Nephron (organoid): ENCODE measurements around the gene FNDC1.

Experiments used
- H3K27ac Mint-ChIP-seq, 3 experiments: 2 replicates each; pipeline ENCODE4 v1.8.0; 2020; ENCODE audit warnings: mixed read lengths in 3 of 3, mild to moderate bottlenecking in 2 of 3, moderate library complexity in 1 of 3
- H3K27me3 Mint-ChIP-seq: 2 replicates; pipeline ENCODE4 v1.8.0; 2021; ENCODE audit warnings: low read depth, mild to moderate bottlenecking, moderate library complexity, mixed read lengths
- H3K36me3 Mint-ChIP-seq: 2 replicates; pipeline ENCODE4 v1.8.0; 2020; ENCODE audit warnings: low read depth, mixed read lengths
- H3K4me1 Mint-ChIP-seq: 2 replicates; pipeline ENCODE4 v1.8.0; 2020; ENCODE audit warnings: mixed read lengths
- H3K4me3 Mint-ChIP-seq, 3 experiments: 2 replicates each; pipeline ENCODE4 v1.8.0; 2020; ENCODE audit warnings: mild to moderate bottlenecking in 3 of 3, mixed read lengths in 3 of 3, moderate library complexity in 2 of 3
- H3K9me3 Mint-ChIP-seq: 2 replicates; pipeline ENCODE4 v1.8.0; 2020; ENCODE audit warnings: mixed read lengths
- TF ChIP-seq, protein P1 (sequence below), 3 experiments: fragments of 200-600 bp; sonication (generic); IDR thresholded peaks; one replicate each; pipeline ENCODE4 v1.5.0; 2021; ENCODE audit warnings: antibody characterized with exemption in 3 of 3; ENCODE audit not compliant: unreplicated experiment in 3 of 3

FNDC1 gene

DNA sequence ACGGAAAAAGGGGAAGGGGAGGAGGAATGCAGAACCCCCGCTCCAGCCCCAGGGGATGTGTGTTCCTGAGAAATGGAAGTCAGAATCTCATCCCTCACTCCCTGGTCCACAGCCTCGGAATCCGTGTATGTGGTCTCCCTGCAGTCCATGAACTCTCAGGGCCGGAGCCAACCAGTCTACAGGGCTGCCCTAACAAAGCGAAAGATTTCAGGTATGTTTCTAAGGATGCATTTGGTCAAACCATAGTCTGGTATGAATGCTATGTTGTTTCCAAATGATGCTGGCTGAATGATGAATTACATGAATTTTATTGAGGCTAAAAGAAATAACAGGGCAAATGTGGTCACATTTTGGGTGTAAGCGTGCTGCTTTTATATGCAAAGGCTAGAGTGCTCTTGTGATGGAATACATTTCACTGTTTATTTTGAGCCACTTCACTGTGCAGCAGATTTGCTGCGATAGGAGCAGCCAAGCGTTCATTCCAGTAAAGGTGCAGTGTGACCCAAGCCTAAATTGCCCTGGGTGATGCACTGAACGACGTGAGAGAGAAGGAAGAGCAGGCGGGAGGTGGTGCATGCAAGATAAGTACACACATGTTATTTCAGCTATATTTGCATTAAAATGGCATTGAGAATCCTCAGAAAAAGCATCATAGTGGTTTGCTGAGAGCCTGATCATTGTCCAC lies 52.4 kb downstream of the FNDC1 start:
- peaks cover 10% of the 10 kb centered on the region for H3K4me1 Mint-ChIP-seq
- H3K36me3 Mint-ChIP-seq, result no peaks in the 10 kb centered on the region
- H3K27me3 Mint-ChIP-seq, result peaks cover 19% of the 10 kb centered on the region
- TF ChIP-seq, protein P1, sequence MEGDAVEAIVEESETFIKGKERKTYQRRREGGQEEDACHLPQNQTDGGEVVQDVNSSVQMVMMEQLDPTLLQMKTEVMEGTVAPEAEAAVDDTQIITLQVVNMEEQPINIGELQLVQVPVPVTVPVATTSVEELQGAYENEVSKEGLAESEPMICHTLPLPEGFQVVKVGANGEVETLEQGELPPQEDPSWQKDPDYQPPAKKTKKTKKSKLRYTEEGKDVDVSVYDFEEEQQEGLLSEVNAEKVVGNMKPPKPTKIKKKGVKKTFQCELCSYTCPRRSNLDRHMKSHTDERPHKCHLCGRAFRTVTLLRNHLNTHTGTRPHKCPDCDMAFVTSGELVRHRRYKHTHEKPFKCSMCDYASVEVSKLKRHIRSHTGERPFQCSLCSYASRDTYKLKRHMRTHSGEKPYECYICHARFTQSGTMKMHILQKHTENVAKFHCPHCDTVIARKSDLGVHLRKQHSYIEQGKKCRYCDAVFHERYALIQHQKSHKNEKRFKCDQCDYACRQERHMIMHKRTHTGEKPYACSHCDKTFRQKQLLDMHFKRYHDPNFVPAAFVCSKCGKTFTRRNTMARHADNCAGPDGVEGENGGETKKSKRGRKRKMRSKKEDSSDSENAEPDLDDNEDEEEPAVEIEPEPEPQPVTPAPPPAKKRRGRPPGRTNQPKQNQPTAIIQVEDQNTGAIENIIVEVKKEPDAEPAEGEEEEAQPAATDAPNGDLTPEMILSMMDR (IDR thresholded peaks at IDR 0.05; ENCODE audit: unreplicated experiment in 3 of 3), result no peak
- H3K4me3 Mint-ChIP-seq, result no peak overlapping the region
- H3K27ac Mint-ChIP-seq, result no peak overlapping the region
- no peaks in the 10 kb centered on the region for H3K9me3 Mint-ChIP-seq

- Mint-ChIP-seq H3K27me3 (peaks cover 10% of the 10 kb centered on the region), H3K9me3 (no peaks in the 10 kb centered on the region), H3K4me3 (no peak overlapping the region), H3K27ac (no peak overlapping the region), H3K4me1 (peaks cover 9% of the 10 kb centered on the region), H3K36me3 (no peaks in the 10 kb centered on the region)
- TF ChIP-seq, protein P1 (IDR thresholded peaks at IDR 0.05; ENCODE audit: unreplicated experiment in 3 of 3), result no peak
Measured at GRCh38 chr6:159224452-159224851, 55.3 kb downstream of the FNDC1 start.

- TF ChIP-seq, protein P1 (IDR thresholded peaks at IDR 0.05; ENCODE audit: unreplicated experiment in 3 of 3), result no peak
- peaks cover 40% of the 10 kb centered on the region for H3K27me3 Mint-ChIP-seq
- no peaks in the 10 kb centered on the region for H3K9me3 Mint-ChIP-seq
- no peak overlapping the region for H3K4me3 Mint-ChIP-seq
- H3K4me1 Mint-ChIP-seq, result peaks cover 16% of the 10 kb centered on the region
- H3K27ac Mint-ChIP-seq, result no peak overlapping the region
- H3K36me3 Mint-ChIP-seq, result no peaks in the 10 kb centered on the region
Measured at GRCh38 chr6:159229651-159230051, 60.5 kb downstream of the FNDC1 start.

GRCh38 chr6:159232106-159232645 lies 63.0 kb downstream of the FNDC1 start:
- TF ChIP-seq, protein P1 (IDR thresholded peaks at IDR 0.05; ENCODE audit: unreplicated experiment in 3 of 3), result no peak
- no peak overlapping the region for H3K4me3 Mint-ChIP-seq
- H3K9me3 Mint-ChIP-seq, result no peaks in the 10 kb centered on the region
- no peaks in the 10 kb centered on the region for H3K36me3 Mint-ChIP-seq
- H3K27ac Mint-ChIP-seq, result no peak overlapping the region
- H3K4me1 Mint-ChIP-seq, result peaks cover 18% of the 10 kb centered on the region
- H3K27me3 Mint-ChIP-seq, result peaks cover 63% of the 10 kb centered on the region

GRCh38 chr6:159232751-159233150 lies 63.6 kb downstream of the FNDC1 start:
- Mint-ChIP-seq H3K4me3 (no peak overlapping the region), H3K4me1 (peaks cover 16% of the 10 kb centered on the region), H3K27me3 (peaks cover 65% of the 10 kb centered on the region), H3K27ac (no peak overlapping the region), H3K36me3 (no peaks in the 10 kb centered on the region), H3K9me3 (no peaks in the 10 kb centered on the region)
- TF ChIP-seq, protein P1 (IDR thresholded peaks at IDR 0.05; ENCODE audit: unreplicated experiment in 3 of 3), result no peak
